Mucosa of descending colon (tissue), 3 donors: Measurements from ENCODE around the gene DAB2. TPM values are rescaled to one million over a fixed set of nuclear protein-coding genes. Genes with fewer than 3 reads are reported as not detected.
A peak's percentile ranks its signal among the peaks of the same experiment; 100 is the strongest.

Experiments
- ATAC-seq: fragments of 200-7000 bp; cut with Tn5 transposase; one replicate; pipeline ENCODE4 v1.9.1; 2020; ENCODE audit warnings: mild to moderate bottlenecking, moderate library complexity
- DNase-seq, 3 donors: peaks; one replicate each; pipeline ENCODE4 v3.0.0-alpha.2; 2020
- H3K36me3 ChIP-seq: fragments of 200-600 bp; one replicate; pipeline ENCODE4 v1.8.0; 2021; ENCODE audit warnings: low read depth, mild to moderate bottlenecking
- H3K4me1 ChIP-seq: fragments of 200-600 bp; one replicate; pipeline ENCODE4 v1.8.0; 2021; ENCODE audit warnings: low read depth, mild to moderate bottlenecking
- H3K4me3 ChIP-seq: fragments of 200-600 bp; one replicate; pipeline ENCODE4 v1.8.0; 2021; ENCODE audit warnings: mild to moderate bottlenecking
- H3K9me3 ChIP-seq: fragments of 200-600 bp; one replicate; pipeline ENCODE4 v1.8.0; 2021; ENCODE audit warnings: mild to moderate bottlenecking
- CTCF ChIP-seq: fragments of 200-600 bp; IDR thresholded peaks from one replicate; pipeline ENCODE4 v1.8.0; 2022; ENCODE audit warnings: antibody characterized with exemption, mild to moderate bottlenecking
- intact Hi-C, 2 donors: fragments of 100-400 bp; cut with DNase I in 1 of 2; cut with micrococcal nuclease in 1 of 2; formaldehyde crosslinking; loops; one replicate each; pipeline versions ENCODE4 v1.11.0 to v1.11.1; 2022; cut with DNase I, micrococcal nuclease
- total RNA-seq, 3 donors: library from RNA; stranded (reverse); fragmentation: NEBNext Ultra II Directional in 2 of 3; extraction: Animal tissue kit (Norgen Biotek cat#: 25700) in 2 of 3; gene quantifications; one replicate each; pipeline versions ENCODE4 v1.2.1 to v1.2.4, GENCODE V29; 2021 to 2023
- donor health status: DM: no; HTN: no; CAD: no; lungs with moderate emphysema.
- donor health status: DM: no; HTN: no; CAD: no.
- donor health status: DM: no; HTN: yes; CAD: no.

The DAB2 gene
- total RNA-seq, 3 donors from 2014 or later: 55.7 to 75.1 (median 65.8) TPM

- DNase-seq (no peak), ATAC-seq (peak; percentile 59)
- TF ChIP-seq CTCF: no peak
- Histone ChIP-seq H3K4me3 (no peak overlapping the region), H3K4me1 (no peaks in the 10 kb centered on the region), H3K36me3 (no peaks in the 10 kb centered on the region), H3K9me3 (no peaks in the 10 kb centered on the region)
- intact Hi-C loops: no loop called here
Observed at GRCh38 chr5:39447059-39447458, 22.3 kb upstream of the DAB2 start.

- Histone ChIP-seq H3K36me3 (no peaks in the 10 kb centered on the region), H3K4me3 (no peak overlapping the region), H3K4me1 (no peaks in the 10 kb centered on the region), H3K9me3 (no peaks in the 10 kb centered on the region)
- TF ChIP-seq CTCF: no peak
- DNase-seq: no peak
- intact Hi-C loops: no loop called here
- no peak for ATAC-seq
Observed at GRCh38 chr5:39446231-39446630, 21.5 kb upstream of the DAB2 start.

GRCh38 chr5:39443911-39444310 lies 19.1 kb upstream of the DAB2 start:
- no peaks in the 10 kb centered on the region for H3K4me1 ChIP-seq
- no peak for DNase-seq
- intact Hi-C loops: no loop called here
- no peak for ATAC-seq
- H3K36me3 ChIP-seq: no peaks in the 10 kb centered on the region
- no peaks in the 10 kb centered on the region for H3K9me3 ChIP-seq
- H3K4me3 ChIP-seq: no peak overlapping the region
- TF ChIP-seq CTCF: no peak

- intact Hi-C loops: no loop called here
- no peak for TF ChIP-seq CTCF
- DNase-seq (no peak), ATAC-seq (no peak)
- H3K4me3 ChIP-seq: no peak overlapping the region
- H3K4me1 ChIP-seq: no peaks in the 10 kb centered on the region
- no peaks in the 10 kb centered on the region for H3K36me3 ChIP-seq
- no peaks in the 10 kb centered on the region for H3K9me3 ChIP-seq
Observed at GRCh38 chr5:39442991-39443390, 18.2 kb upstream of the DAB2 start.

GRCh38 chr5:39441838-39442237 lies 17.1 kb upstream of the DAB2 start:
- no peak for ATAC-seq
- intact Hi-C loops: no loop called here

More at GRCh38 chr5:39441838-39442237, 17.1 kb upstream of the DAB2 start:
- Histone ChIP-seq H3K36me3 (no peaks in the 10 kb centered on the region), H3K4me3 (no peak overlapping the region), H3K4me1 (no peaks in the 10 kb centered on the region), H3K9me3 (no peaks in the 10 kb centered on the region)
- no peak for TF ChIP-seq CTCF
- DNase-seq: no peak
